ENCODE data around the gene SEC14L2.

Gene SEC14L2

GRCh38 chr22:30396871-30397655 is at the start of gene SEC14L2:
Gene SEC14L2 (plus strand): TSS chr22:30397018. CDS start chr22:30397117, 99 bp downstream.
- ChIA-PET POLR2A (ENCODE audit: low non-redundant PET) (interaction anchor here (0.6 to 1.0 kb wide), 2 partner anchors 18 to 27 kb away, joined by 3 to 6 read pairs; no protein-coding TSS in a partner anchor), CTCF (interaction anchor here (1.5 to 1.6 kb wide), 2 partner anchors 10 to 109 kb away, joined by 4 to 6 read pairs; partner anchors contain the start of genes CASTOR1 and RNF215)
- no peak for TF ChIP-seq CTCF (conservative IDR thresholded peaks at IDR 0.05; ENCODE audit: low read depth)
- peak within 1 kb of the TSS; percentile 82 for H3K27ac ChIP-seq
- DNase-seq (ENCODE audit: low spot score): peak; percentile 53

GRCh38 chr22:30347255-30347892 is 49.4 kb upstream of the SEC14L2 start:
- CTCF ChIA-PET: interaction anchor here (0.7 kb wide), 1 partner anchor 13 kb away, joined by 3 read pairs; no protein-coding TSS in a partner anchor

GRCh38 chr22:30348404-30348803 is 48.4 kb upstream of the SEC14L2 start:
- TF ChIP-seq CTCF (conservative IDR thresholded peaks at IDR 0.05; ENCODE audit: low read depth): no peak
- POLR2A ChIA-PET (ENCODE audit: low non-redundant PET): no interaction called here
- CTCF ChIA-PET: no interaction called here
- peak overlapping the region; percentile 19; the same call in 1 of the 2 replicates for H3K27ac ChIP-seq
- no peak for DNase-seq (ENCODE audit: low spot score)

More at GRCh38 chr22:30347255-30347892, 49.4 kb upstream of the SEC14L2 start:
- peak overlapping the region; percentile 19; the same call in 1 of the 2 replicates for H3K27ac ChIP-seq
- no peak for DNase-seq (ENCODE audit: low spot score)
- no peak for TF ChIP-seq CTCF (conservative IDR thresholded peaks at IDR 0.05; ENCODE audit: low read depth)
- POLR2A ChIA-PET (ENCODE audit: low non-redundant PET): no interaction called here

- CTCF ChIA-PET: no interaction called here
- no peak for DNase-seq (ENCODE audit: low spot score)
- POLR2A ChIA-PET (ENCODE audit: low non-redundant PET): no interaction called here
- no peak overlapping the region for H3K27ac ChIP-seq
- no peak for TF ChIP-seq CTCF (conservative IDR thresholded peaks at IDR 0.05; ENCODE audit: low read depth)
Measured at GRCh38 chr22:30348809-30349208, 48.0 kb upstream of the SEC14L2 start.

GRCh38 chr22:30351226-30351625 is 45.6 kb upstream of the SEC14L2 start:
- ChIA-PET POLR2A (ENCODE audit: low non-redundant PET) (no interaction called here), CTCF (interaction anchor here (0.6 kb wide), 1 partner anchor 36 kb away, joined by 3 read pairs; the partner anchor contains the start of gene RNF215)
- no peak for DNase-seq (ENCODE audit: low spot score)
- H3K27ac ChIP-seq: no peak overlapping the region
- no peak for TF ChIP-seq CTCF (conservative IDR thresholded peaks at IDR 0.05; ENCODE audit: low read depth)

GRCh38 chr22:30354644-30355043 is 42.2 kb upstream of the SEC14L2 start:
- POLR2A ChIA-PET (ENCODE audit: low non-redundant PET): no interaction called here
- H3K27ac ChIP-seq: no peak overlapping the region
- DNase-seq (ENCODE audit: low spot score): no peak
- CTCF ChIA-PET: interaction anchor here (0.6 kb wide), 2 partner anchors 95 to 531 kb away, joined by 3 to 5 read pairs; no protein-coding TSS in a partner anchor
- no peak for TF ChIP-seq CTCF (conservative IDR thresholded peaks at IDR 0.05; ENCODE audit: low read depth)
